PC-3 (cell line): Measurements from ENCODE around the gene RNU2-63P. TPM values are rescaled to one million over a fixed set of nuclear protein-coding genes. Genes with fewer than 3 reads are reported as not detected.
A peak's percentile ranks its signal among the peaks of the same experiment; 100 is the strongest.

Experiments
- ATAC-seq: fragments of 200-7000 bp; cut with Tn5 transposase; 2 replicates; pipeline ENCODE4 v1.9.1; 2020; ENCODE audit warnings: mild to moderate bottlenecking, moderate library complexity
- BruUV-seq: library from RNA; stranded (reverse); fragments of 400-500 nt; replicated peaks from 2 replicates; lab custom pipeline; 2021; lab: Mats Ljungman, UMichigan
- CTCF ChIA-PET: fragments of 300-600 bp; sonication (Branson Sonifier 250); formaldehyde crosslinking; loops from one replicate; lab custom pipeline; 2022; ENCODE audit warnings: antibody characterized with exemption; lab: Charles Lee
- POLR2A ChIA-PET: fragments of 300-600 bp; sonication (Branson Sonifier 250); formaldehyde crosslinking; loops from one replicate; lab custom pipeline; 2022; ENCODE audit warnings: antibody characterized with exemption; ENCODE audit not compliant: unreplicated experiment; lab: Charles Lee
- DNase-seq: peaks from one replicate; pipeline ENCODE4 v3.0.0-alpha.2; 2015
- H2AFZ ChIP-seq: fragments of 300-600 bp; sonication (generic); 2 replicates; pipeline ENCODE4 v1.6.0; 2016; ENCODE audit warnings: antibody characterized with exemption, low read length
- H3F3A ChIP-seq: fragments of 300-600 bp; sonication (generic); one replicate; pipeline ENCODE4 v1.6.0; 2017; ENCODE audit warnings: antibody characterized with exemption, low read length, control low read depth, mild to moderate bottlenecking; ENCODE audit not compliant: unreplicated experiment
- H3K27ac ChIP-seq: fragments of 300-600 bp; sonication (generic); 2 replicates; pipeline ENCODE4 v1.5.1; 2016; ENCODE audit warnings: mild to moderate bottlenecking, low read length
- H3K27me3 ChIP-seq: fragments of 300-600 bp; sonication (generic); 2 replicates; pipeline ENCODE4 v1.6.1; 2016; ENCODE audit warnings: low read length, mixed read lengths
- H3K36me3 ChIP-seq: fragments of 300-600 bp; sonication (generic); 2 replicates; pipeline ENCODE4 v1.6.1; 2016; ENCODE audit warnings: low read depth, mixed run types, low read length, mixed read lengths
- H3K4me1 ChIP-seq: fragments of 300-600 bp; sonication (generic); 2 replicates; pipeline ENCODE4 v1.5.1; 2016; ENCODE audit warnings: low read length; ENCODE audit not compliant: insufficient read depth
- H3K4me2 ChIP-seq: fragments of 300-600 bp; sonication (generic); 2 replicates; pipeline ENCODE4 v1.6.0; 2016; ENCODE audit warnings: low read length
- H3K4me3 ChIP-seq: fragments of 300-600 bp; sonication (generic); 2 replicates; pipeline ENCODE4 v1.5.1; 2016; ENCODE audit warnings: mild to moderate bottlenecking, low read length, mixed read lengths
- H3K79me2 ChIP-seq: fragments of 300-600 bp; sonication (generic); 2 replicates; pipeline ENCODE4 v1.6.1; 2017; ENCODE audit warnings: low read length, mixed read lengths
- H3K9ac ChIP-seq: fragments of 300-600 bp; sonication (generic); 2 replicates; pipeline ENCODE4 v1.6.0; 2016; ENCODE audit warnings: mild to moderate bottlenecking, low read length
- H3K9me2 ChIP-seq: fragments of 300-600 bp; sonication (generic); replicated peaks from 2 replicates; pipeline ENCODE4 v1.6.1; 2016; ENCODE audit warnings: mixed run types, low read length, mixed read lengths
- H3K9me3 ChIP-seq: fragments of 300-600 bp; sonication (generic); 2 replicates; pipeline ENCODE4 v1.6.1; 2016; ENCODE audit warnings: low read length, mixed read lengths
- H4K20me1 ChIP-seq: fragments of 300-600 bp; sonication (generic); 2 replicates; pipeline ENCODE4 v1.6.1; 2016; ENCODE audit warnings: low read length, mixed read lengths
- CTCF ChIP-seq: fragments of 300-600 bp; sonication (generic); conservative IDR thresholded peaks from 2 replicates; pipeline ENCODE4 v1.5.1; 2017; ENCODE audit warnings: antibody characterized with exemption, low read depth, mild to moderate bottlenecking, low read length
- EZH2 ChIP-seq: fragments of 300-600 bp; sonication (generic); IDR thresholded peaks from one replicate; pipeline ENCODE4 v1.6.1; 2017; ENCODE audit warnings: antibody characterized with exemption, mild to moderate bottlenecking, low read length; ENCODE audit not compliant: unreplicated experiment
- EZH2phosphoT487 ChIP-seq: fragments of 300-600 bp; sonication (generic); IDR thresholded peaks from 2 replicates; pipeline ENCODE4 v1.6.1; 2018; ENCODE audit warnings: mild to moderate bottlenecking, antibody characterized with exemption, low read length, borderline replicate concordance
- intact Hi-C: fragments of 100-400 bp; cut with micrococcal nuclease; formaldehyde crosslinking; loops from 2 replicates; pipeline ENCODE4 v1.9.0; 2023
- total RNA-seq: library from RNA; depleted of rRNA; stranded (reverse); fragments of >200 nt; gene quantifications from 2 replicates; pipeline ENCODE4 v1.2.3, GENCODE V29; 2014

Gene RNU2-63P
- total RNA-seq, 1 experiment from 2014 or later: 122 TPM

- intact Hi-C loops: no loop called here
- H3K9me3 ChIP-seq: no peaks in the 10 kb centered on the region
- DNase-seq (peak; percentile 31), ATAC-seq (peak; percentile 71)
- H3K4me2 ChIP-seq: no peak overlapping the region
- no peak overlapping the region for H3K9ac ChIP-seq
- BruUV-seq: no TSS peak
- no peaks in the 10 kb centered on the region for H3K79me2 ChIP-seq
- ChIA-PET POLR2A (interaction anchor here (0.8 kb wide), 1 partner anchor 34 kb away, joined by 3 read pairs; no protein-coding TSS in a partner anchor), CTCF (no interaction called here)
- no peaks in the 10 kb centered on the region for H3F3A ChIP-seq
- H3K4me1 ChIP-seq: peaks cover 16% of the 10 kb centered on the region
- H3K9me2 ChIP-seq: no peaks in the 10 kb centered on the region
- no peak overlapping the region for H2AFZ ChIP-seq
- H3K36me3 ChIP-seq: peaks cover 15% of the 10 kb centered on the region
- TF ChIP-seq EZH2phosphoT487: no peak
- no peak for TF ChIP-seq EZH2
- no peak for TF ChIP-seq CTCF
- H3K4me3 ChIP-seq: no peak overlapping the region
- no peaks in the 10 kb centered on the region for H3K27me3 ChIP-seq
- H4K20me1 ChIP-seq: no peaks in the 10 kb centered on the region
- H3K27ac ChIP-seq: no peak overlapping the region
These were observed 15.8 kb upstream of the RNU2-63P start for GRCh38 chr2:88032070-88032702.

GRCh38 chr2:88028931-88029330, 12.6 kb upstream of the RNU2-63P start:
- DNase-seq (no peak), ATAC-seq (no peak)
- intact Hi-C loops: no loop called here
- Histone ChIP-seq H3F3A (no peaks in the 10 kb centered on the region), H2AFZ (no peak overlapping the region), H3K27ac (no peak overlapping the region), H3K9me3 (no peaks in the 10 kb centered on the region), H3K79me2 (no peaks in the 10 kb centered on the region), H3K4me1 (no peaks in the 10 kb centered on the region), H3K27me3 (no peaks in the 10 kb centered on the region), H3K4me3 (no peak overlapping the region), H3K9ac (no peak overlapping the region), H4K20me1 (no peaks in the 10 kb centered on the region), H3K36me3 (peaks cover 5% of the 10 kb centered on the region; the same call in 1 of the 2 replicates), H3K9me2 (no peaks in the 10 kb centered on the region), H3K4me2 (no peak overlapping the region)
- no peak for TF ChIP-seq EZH2
- TF ChIP-seq EZH2phosphoT487: no peak
- no peak for TF ChIP-seq CTCF
- ChIA-PET POLR2A (no interaction called here), CTCF (no interaction called here)
- no TSS peak for BruUV-seq

DNA sequence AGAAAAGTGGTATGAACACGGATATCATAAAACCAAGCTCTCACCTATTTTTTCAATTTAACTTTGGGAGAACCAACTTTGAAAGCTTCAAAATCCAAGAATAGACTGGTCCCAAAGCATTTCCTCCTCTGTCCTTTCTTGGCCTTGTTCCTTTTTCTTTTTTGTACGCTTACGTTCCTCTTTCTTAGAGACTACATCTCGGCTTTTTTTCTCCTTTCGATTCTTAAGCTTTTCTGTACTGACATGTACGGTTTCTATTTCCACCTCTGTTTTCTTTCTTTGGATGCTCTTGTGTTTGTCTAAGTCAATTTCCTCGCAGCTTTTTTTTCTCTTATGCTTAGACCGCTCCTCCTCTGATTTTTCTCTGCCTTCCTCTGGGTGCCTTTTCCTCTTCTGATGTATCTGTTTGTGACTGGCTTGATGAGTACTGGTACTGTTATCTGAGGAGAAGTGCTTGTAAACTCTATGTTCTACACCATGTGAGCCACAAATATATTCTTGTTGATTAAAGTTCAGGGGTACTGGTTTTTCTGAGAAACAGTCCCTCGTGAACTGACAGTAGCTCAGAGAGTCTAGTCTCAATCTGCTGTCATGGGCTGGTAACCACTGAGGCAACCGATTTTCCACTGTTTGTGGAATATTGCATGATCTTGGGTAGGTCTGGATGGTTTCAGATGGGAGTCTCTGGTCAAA, 11.5 kb upstream of the RNU2-63P start:
- Histone ChIP-seq H3K27me3 (no peaks in the 10 kb centered on the region), H2AFZ (no peak overlapping the region), H3K27ac (no peak overlapping the region), H3K4me1 (no peaks in the 10 kb centered on the region), H3K36me3 (no peaks in the 10 kb centered on the region), H3K4me2 (no peak overlapping the region), H3K9ac (no peak overlapping the region), H4K20me1 (no peaks in the 10 kb centered on the region), H3F3A (no peaks in the 10 kb centered on the region), H3K9me3 (no peaks in the 10 kb centered on the region), H3K79me2 (no peaks in the 10 kb centered on the region), H3K9me2 (no peaks in the 10 kb centered on the region), H3K4me3 (no peak overlapping the region)
- DNase-seq: no peak
- TF ChIP-seq CTCF: no peak
- TF ChIP-seq EZH2: no peak
- no peak for TF ChIP-seq EZH2phosphoT487
- TSS peak; percentile 37 for BruUV-seq
- intact Hi-C loops: no loop called here
- POLR2A ChIA-PET: no interaction called here
- ATAC-seq: no peak
- CTCF ChIA-PET: no interaction called here
